NCI-H2196 (cell line): ENCODE measurements around the gene ARL17B.
"Not testable (repeated sequence)": the region's sequence is repeated elsewhere in the genome, so short reads cannot be mapped to it uniquely, and the experiment has no call there.

Experiments used
- DNase-seq: peaks from one replicate; lab custom pipeline; 2025; ENCODE audit not compliant: unreplicated experiment; lab: John Stamatoyannopoulos, UW

Gene ARL17B

GRCh38 chr17:46290906-46291546 is 70.5 kb downstream of the ARL17B start:
- DNase-seq, result not testable (repeated sequence)

GRCh38 chr17:46287587-46287986 is 74.0 kb downstream of the ARL17B start:
- DNase-seq, result not testable (repeated sequence)

- DNase-seq, result peak; percentile 97
Observed at GRCh38 chr17:46286764-46287221, 74.8 kb downstream of the ARL17B start.

GRCh38 chr17:46285500-46285899 is 76.1 kb downstream of the ARL17B start:
- DNase-seq, result not testable (repeated sequence)

GRCh38 chr17:46284467-46284866 is 77.1 kb downstream of the ARL17B start:
- not testable (repeated sequence) for DNase-seq

- not testable (repeated sequence) for DNase-seq
Observed at GRCh38 chr17:46282635-46283034, 78.9 kb downstream of the ARL17B start.

GRCh38 chr17:46281336-46281735 is 80.2 kb downstream of the ARL17B start:
- DNase-seq, result not testable (repeated sequence)

GRCh38 chr17:46276728-46277479 is 84.7 kb downstream of the ARL17B start:
- peak; percentile 85 for DNase-seq

GRCh38 chr17:46274238-46274637 is 87.3 kb downstream of the ARL17B start:
- no peak for DNase-seq

GRCh38 chr17:46273541-46274236 is 87.9 kb downstream of the ARL17B start:
- DNase-seq, result no peak

- peak; percentile 69 for DNase-seq
Observed at GRCh38 chr17:46270032-46270431, 91.5 kb downstream of the ARL17B start.

- DNase-seq, result peak; percentile 98
Observed at GRCh38 chr17:46266656-46267544, 94.7 kb downstream of the ARL17B start.

- DNase-seq, result not testable (repeated sequence)
Observed at GRCh38 chr17:46266063-46266655, 95.4 kb downstream of the ARL17B start.

- peak; percentile 83 for DNase-seq
Observed at GRCh38 chr17:46264456-46265198, 96.9 kb downstream of the ARL17B start.

- DNase-seq, result no peak
Observed at GRCh38 chr17:46262271-46262670, 99.3 kb downstream of the ARL17B start.

- peak; percentile 80 for DNase-seq
Observed at GRCh38 chr17:46259845-46260661, 101.5 kb downstream of the ARL17B start.

- not testable (repeated sequence) for DNase-seq
Observed at GRCh38 chr17:46256369-46256768, 105.2 kb downstream of the ARL17B start.

- DNase-seq, result not testable (repeated sequence)
Observed at GRCh38 chr17:46254215-46254614, 107.4 kb downstream of the ARL17B start.

GRCh38 chr17:46253722-46254121 is 107.8 kb downstream of the ARL17B start:
- peak; percentile 79 for DNase-seq
